Tibial nerve (tissue), 4 donors: ENCODE data around the gene CFAP20.

ENCODE experiments used
- EP300 ChIP-seq, 2 donors: sonication (generic); formaldehyde crosslinking; IDR thresholded peaks; one replicate each; pipeline ENCODE4 v1.6.1; 2017; ENCODE audit warnings: antibody characterized with exemption in 2 of 2, mild to moderate bottlenecking in 1 of 2
- POLR2A ChIP-seq, 2 donors: fragments of 450-650 bp; IDR thresholded peaks; one replicate each; pipeline ENCODE4 v1.6.1; 2017; ENCODE audit warnings: antibody characterized with exemption in 2 of 2, mild to moderate bottlenecking in 2 of 2, moderate library complexity in 2 of 2
- TF ChIP-seq, protein P1 (sequence below), 5 experiments: fragments of 200-600 bp in 3 of 5; fragments of 450-650 bp in 2 of 5; sonication (generic) in 3 of 5; IDR thresholded peaks; one replicate each; pipeline ENCODE4 v1.5.1; 2016 to 2019; ENCODE audit warnings: antibody characterized with exemption in 5 of 5, mild to moderate bottlenecking in 3 of 5, moderate library complexity in 2 of 5

DNA sequence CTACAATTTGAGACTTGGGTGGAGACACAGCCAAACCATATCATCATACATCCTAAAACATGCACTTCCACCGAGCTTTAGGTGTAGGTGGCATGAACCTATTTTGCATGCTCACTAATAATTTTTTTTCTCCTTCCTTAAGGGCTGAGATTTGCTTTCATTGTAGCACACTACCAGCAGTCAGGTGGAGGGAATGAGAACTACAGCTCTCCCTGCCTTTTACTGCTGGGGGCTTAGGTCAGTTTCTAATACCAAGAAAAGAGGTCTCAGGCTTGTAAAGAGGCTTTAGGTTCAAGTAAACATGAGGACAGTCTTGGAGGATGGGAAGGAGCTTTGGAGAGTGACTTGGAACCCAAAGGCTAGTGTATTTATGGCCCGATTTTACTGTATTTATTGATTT lies 22.0 kb downstream of the CFAP20 start:
- TF ChIP-seq EP300 (IDR thresholded peaks at IDR 0.05) (no peak), POLR2A (IDR thresholded peaks at IDR 0.05) (no peak)
- TF ChIP-seq, protein P1, sequence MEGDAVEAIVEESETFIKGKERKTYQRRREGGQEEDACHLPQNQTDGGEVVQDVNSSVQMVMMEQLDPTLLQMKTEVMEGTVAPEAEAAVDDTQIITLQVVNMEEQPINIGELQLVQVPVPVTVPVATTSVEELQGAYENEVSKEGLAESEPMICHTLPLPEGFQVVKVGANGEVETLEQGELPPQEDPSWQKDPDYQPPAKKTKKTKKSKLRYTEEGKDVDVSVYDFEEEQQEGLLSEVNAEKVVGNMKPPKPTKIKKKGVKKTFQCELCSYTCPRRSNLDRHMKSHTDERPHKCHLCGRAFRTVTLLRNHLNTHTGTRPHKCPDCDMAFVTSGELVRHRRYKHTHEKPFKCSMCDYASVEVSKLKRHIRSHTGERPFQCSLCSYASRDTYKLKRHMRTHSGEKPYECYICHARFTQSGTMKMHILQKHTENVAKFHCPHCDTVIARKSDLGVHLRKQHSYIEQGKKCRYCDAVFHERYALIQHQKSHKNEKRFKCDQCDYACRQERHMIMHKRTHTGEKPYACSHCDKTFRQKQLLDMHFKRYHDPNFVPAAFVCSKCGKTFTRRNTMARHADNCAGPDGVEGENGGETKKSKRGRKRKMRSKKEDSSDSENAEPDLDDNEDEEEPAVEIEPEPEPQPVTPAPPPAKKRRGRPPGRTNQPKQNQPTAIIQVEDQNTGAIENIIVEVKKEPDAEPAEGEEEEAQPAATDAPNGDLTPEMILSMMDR (IDR thresholded peaks at IDR 0.05): no peak
